ENCODE measurements around the gene HOXD8.

- TF ChIP-seq CTCF (conservative IDR thresholded peaks at IDR 0.05) (no peak), EZH2 (IDR thresholded peaks at IDR 0.05; ENCODE audit: low read depth) (no peak)
These were observed 30.3 kb downstream of the HOXD8 start for GRCh38 chr2:176159663-176160250.
